AG08396 (cell line): ENCODE data around the gene TMEM45A.
A peak's percentile ranks its signal among the peaks of the same experiment; 100 is the strongest.
"Not testable (repeated sequence)": the region's sequence is repeated elsewhere in the genome, so short reads cannot be mapped to it uniquely, and the experiment has no call there.

Source experiments
- DNase-seq: peaks from one replicate; pipeline ENCODE4 v3.0.0; 2012; ENCODE audit warnings: low spot score, mixed read lengths

TMEM45A gene, protein sequence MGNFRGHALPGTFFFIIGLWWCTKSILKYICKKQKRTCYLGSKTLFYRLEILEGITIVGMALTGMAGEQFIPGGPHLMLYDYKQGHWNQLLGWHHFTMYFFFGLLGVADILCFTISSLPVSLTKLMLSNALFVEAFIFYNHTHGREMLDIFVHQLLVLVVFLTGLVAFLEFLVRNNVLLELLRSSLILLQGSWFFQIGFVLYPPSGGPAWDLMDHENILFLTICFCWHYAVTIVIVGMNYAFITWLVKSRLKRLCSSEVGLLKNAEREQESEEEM

DNA sequence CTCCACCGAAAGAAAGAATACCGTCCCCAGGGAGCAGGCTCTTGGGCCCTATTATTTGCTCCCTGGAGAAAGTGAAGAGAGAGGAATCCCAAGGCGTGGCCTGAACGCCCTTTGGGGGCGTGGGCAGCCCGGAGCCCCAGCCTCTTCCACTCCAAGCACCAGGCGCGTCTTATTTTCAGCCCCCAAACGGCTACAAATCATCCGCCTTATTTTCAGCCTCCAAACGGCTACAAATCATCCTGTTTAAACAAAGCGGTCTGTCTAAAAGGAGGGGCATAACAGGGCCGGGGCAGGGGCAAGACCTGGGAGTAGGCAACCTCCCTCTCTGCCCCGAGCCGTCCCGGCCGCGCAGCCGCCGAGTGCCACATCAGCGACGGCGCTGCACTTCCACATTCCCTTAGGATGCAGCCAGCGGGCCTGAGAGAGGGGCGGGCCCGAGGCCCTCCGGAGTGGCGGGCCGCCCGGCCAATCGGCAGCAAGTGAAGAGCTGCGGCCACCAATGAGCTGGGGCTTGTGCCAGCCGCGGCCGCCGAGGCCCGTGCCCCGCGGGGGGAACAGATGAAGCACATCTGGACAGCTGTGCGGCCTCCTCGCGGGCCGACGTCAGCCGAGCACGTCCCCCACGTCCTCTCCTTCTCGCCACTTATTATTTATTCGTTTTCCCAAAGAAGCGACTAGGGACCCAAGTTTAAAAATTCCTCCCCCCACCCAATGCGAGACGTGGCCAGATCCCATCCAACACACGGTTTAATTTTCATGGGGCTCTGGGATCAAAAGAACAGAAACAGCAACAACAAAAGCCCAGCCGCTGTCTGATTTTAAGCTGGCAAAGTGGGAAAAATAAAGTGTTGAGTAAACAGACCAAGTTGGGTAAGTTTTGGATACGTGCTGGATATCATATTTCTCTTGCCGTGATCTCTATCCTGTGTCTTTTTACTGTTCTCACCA is at the start of gene TMEM45A:
TMEM45A (plus strand) TSS at position 561 of the 948 bp plus-strand sequence. CDS start 62,593 bp downstream, outside the sequence.
- peak; percentile 99 for DNase-seq

DNA sequence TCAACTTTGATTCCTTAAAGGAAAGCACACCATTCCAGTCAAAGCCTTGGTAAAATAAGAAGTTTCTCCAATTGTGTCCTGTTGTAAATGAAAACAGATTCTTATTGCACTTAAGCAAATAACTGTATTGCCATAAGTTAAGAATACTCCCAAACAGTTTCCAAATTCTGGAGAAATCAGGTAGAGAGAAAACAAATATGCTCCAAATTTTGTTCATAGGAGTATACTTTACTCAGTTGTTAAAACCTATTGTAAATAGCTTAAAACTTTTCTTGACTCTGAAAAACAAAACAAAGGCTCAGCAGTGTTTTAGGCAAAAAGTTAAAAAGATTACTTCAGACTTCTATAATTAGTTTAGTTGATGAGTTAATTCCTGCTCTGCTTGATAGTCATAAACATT is 48.7 kb upstream of the TMEM45A start:
- no peak for DNase-seq

DNA sequence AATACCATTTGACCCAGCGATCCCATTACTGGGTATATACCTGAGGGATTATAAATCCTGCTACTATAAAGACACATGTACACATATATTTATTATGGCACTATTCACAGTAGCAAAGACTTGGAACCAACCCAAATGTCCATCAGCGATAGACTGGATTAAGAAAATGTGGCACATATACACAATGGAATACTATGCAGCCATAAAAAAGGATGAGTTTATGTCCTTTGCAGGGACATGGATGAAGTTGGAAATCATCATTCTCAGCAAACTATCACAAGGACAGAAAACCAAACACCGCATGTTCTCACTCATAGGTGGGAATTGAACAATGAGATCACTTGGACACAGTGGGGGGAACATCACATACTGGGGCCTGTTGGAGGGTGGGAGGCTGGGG is 45.4 kb upstream of the TMEM45A start:
- not testable (repeated sequence) for DNase-seq

DNA sequence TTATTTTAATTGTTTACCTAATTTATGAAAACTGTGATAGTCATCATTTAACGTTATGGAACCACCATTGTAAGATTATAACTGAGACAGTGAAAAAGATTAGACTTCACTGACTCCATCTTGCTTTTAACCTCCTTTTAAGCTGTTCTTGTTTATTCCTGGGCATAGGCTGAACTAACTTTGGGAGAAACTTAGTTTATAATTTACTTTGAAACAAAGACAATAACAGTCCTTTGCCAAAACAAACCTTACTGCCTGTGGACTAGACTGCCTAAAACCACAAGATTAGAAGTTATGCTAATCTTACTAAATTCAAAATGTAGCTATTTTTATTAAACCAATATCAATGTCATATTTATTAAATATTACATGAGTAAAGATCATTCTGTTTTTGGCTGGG is 44.3 kb upstream of the TMEM45A start:
- no peak for DNase-seq

DNA sequence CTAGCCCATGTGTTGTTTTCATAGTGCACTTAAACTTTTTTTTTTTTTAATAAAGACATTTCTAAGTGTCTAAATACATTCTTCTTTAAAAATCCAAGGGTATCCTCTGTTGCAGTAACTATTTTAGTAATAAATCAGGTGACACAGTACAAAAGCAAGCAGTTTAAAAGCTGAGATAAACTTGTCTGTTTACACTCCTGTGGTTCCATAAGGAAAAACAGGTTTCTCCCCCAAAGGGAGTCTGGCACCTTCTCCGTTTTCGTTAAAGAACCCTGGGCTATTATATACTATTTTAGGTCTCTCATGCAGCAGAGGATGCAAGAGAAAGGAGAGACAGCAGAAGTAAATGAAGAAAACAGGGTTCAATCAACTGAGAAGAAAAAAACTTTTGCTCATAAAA is 43.2 kb upstream of the TMEM45A start:
- no peak for DNase-seq

DNA sequence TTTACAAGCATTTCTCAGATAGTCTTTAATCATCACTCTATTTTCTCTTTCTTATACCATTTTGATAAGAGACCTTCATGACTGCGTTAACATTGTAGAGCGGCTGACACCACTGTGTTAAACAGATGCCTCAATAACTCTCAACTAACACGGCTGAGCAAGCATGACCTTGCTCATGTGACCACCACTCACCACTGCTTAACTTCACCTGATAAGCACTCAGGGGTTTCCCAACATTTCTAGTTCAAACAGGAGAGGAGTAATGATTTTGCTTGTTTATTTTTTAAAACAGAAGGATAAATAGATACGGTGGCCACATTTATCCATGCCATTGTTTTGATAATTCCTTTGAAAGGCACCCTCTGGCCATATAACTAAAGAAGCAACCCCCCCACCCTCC is 37.7 kb upstream of the TMEM45A start:
- no peak for DNase-seq

DNA sequence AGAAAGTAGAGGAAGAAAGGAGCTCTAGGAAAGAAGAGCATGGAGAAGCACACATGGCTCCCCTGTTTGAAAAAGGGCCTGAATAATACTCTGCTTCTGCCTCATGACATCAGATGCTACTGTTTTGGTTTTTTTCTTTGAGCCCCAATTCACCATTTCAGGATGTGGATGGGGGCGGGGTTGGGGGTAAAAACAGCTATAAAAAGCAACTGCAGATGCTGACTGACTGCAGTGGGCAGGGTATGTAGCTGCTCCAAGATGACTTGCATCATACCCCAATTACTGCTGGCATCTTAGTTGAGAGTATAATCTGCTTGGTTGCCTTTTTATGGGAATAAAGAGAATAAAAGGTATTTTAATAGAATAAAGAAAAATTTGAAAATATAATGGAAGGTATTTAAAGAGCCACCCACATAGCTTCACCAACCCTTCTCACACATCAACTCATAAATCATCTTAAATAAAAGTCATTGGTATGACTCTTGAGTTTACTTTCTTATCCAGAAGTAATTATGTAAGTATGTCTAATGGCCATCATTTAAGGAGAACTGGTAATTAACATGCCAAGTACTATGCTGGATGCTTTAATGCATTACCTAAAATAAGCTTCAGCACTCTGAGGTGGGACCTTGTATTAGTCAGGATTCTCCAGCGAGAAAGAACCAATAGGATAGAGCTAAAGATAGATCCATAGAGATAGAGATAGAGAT is 36.4 kb upstream of the TMEM45A start:
- no peak for DNase-seq

DNA sequence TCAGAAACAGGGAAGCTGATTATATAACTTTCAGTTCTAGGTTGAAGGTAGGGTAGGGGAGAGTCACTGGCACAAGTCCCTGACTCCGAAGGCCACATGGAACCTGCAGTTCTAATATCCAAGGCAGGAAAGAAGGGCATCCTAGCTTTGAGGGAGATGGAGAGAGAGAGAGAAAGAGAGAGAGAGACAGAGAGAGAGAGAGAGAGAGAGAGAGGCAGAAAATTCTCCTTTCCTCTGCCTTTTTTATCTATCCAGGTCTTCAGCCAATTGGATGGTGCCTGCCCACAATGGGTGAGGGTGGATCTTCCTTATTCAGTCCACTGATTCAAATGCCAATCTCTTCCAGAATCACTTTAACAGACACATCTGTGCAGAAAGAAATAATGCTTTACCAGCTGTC is 35.7 kb upstream of the TMEM45A start:
- DNase-seq = no peak

DNA sequence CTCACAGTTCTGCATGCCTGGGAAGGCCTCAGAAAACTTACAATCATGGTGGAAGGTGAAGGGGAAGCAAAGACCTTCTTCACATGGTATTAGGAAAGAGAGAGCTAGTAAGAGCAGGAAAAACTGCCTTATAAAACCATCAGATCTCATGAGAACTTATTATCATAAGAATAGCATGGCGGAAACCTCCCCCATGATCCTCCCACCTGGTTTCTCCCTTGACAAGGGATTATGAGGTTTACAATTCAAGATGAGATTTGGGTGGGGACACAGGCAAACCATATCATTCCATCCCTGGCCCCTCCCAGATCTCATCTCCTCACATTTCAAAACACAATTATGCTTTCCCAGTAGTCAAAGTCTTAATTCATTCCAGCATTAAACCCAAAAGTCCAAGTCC is 34.6 kb upstream of the TMEM45A start:
- no peak for DNase-seq

DNA sequence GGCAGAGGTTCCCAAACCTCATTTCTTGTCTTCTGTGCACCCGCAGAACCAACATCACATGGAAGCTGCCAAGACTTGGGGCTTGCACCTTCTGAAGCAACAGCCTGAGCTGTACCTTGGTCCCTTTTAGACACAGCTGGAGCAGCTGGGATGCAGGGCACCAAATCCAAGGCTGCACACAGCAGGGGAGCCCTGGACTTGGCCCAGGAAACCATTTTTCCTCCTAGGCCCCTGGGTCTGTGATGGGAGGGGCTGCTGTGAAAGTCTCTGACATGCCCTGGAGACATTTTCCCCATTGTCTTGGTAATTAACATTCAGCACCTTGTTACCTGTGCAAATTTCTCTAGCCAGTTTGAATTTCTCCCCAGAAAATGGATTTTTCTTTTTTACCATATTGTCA is 33.6 kb upstream of the TMEM45A start:
- no peak for DNase-seq

DNA sequence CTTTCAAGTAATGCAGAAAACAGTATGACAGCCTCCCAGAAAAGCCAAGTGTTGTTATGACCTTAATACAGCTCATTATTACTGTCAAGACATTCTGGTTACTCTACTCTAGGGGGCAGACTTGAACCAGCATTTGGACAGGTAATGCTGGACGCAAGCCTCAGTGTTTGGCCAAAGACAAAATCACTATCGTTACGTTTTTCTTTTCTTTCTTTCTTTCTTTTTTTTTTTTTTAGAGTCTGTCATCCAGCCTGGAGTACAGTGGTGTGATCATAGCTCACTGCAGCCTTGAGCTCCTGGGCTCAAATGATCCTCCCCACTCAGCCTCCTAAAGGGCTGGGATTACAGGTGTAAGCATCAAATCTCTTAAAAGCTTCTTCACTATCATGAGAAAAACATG is 29.4 kb upstream of the TMEM45A start:
- peak; percentile 70 for DNase-seq

DNA sequence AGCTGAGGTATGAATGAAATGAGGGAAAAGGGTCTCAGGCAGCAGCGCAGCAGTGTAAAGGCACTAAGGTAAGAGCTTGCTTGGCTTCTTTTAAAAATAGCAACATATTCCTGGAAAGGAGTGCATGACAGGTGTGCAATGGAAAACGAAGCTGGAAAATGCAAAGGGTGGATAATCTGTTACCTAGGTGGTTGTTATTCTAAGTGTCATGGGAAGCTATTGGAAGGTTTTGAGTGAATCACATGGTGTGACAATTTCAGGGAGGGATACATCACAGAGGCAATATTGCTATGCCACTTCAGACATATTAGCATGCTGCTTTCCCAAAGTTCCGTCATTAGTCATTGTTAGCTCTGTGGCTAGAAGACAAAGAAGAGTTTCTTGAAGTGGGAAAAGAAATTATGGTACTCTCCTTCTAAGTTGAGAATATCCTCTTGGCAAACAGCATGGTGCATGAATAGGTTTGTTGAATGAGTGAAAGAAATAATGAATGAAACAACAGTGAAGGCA is 28.7 kb upstream of the TMEM45A start:
- DNase-seq = no peak

DNA sequence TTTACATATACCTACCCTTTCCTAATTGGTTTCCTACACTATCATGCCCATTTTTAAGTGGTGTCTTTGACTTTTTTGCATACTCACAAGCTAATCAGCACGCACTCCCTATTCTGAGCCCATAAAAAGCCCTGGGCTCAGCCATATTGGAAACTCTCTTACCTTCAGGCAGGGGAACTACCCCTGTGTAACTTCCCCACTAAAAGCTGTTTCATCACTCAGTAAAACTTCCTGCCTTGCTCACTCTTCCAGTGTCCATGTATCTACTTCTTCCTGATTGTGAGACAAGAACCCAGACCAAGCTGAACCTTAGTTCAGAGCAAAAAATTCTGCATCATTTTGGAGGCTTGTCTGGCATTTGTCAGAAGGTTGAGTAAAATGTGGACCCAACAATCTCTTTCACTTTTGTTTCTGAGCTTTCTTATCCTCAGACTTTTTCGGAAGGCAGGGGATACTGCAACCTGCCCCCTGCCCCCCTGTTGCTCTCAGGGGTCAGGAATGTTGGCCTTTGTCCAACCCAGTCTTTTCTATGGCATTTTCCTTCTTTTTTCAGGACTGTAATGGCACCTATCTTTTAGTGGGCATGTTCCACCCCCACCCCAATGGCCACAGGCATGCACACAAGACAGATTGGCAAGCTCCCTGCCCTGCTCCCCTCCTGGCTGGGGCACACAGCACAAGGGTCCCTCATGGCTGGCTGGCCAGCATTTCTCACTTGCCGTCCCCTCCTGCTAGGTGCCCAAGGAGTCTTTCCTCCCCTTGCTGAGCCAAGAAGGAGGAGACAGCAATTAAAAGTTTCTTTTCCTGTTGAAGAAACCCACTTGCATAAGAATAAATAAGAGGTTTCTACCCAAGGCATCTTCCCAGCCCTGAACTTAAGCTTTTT is 26.3 kb upstream of the TMEM45A start:
- DNase-seq = no peak

DNA sequence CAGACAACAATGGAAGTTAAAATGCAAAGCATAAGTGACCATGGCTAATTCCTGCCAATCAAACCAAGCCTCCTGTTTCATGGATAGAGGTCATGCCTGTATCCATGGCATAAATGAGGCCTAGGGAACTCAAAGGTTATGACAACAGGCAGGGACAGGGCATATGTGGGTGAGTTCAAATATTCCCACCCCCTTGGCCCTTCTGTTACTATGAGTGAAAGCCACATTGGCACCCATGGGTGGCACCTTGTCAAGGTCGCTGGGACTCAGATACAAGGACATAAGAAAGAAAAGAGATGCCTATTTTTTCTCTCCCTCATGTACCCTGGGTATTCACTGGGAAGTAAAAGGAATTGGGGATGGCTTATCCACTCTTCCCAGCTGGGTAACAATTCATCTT is 25.3 kb upstream of the TMEM45A start:
- no peak for DNase-seq

DNA sequence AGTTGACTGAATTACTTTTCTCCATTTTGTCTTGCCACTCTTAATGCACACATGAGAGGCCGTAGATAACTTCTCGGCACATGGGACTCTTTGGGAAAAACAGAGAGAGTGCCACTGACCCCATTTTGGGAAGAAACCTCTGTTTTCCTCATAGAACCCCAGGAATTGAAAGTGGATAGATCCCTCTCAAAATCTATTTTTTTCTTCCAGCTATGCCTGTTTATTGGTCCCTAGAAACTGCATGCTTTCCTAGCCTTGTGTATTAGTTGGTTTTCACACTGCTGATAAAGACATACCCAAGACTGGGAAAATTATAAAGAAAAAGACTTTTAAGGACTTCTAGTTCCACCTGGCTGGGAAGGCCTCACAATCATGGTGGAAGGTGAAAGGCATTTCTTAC is 23.7 kb upstream of the TMEM45A start:
- DNase-seq = no peak

DNA sequence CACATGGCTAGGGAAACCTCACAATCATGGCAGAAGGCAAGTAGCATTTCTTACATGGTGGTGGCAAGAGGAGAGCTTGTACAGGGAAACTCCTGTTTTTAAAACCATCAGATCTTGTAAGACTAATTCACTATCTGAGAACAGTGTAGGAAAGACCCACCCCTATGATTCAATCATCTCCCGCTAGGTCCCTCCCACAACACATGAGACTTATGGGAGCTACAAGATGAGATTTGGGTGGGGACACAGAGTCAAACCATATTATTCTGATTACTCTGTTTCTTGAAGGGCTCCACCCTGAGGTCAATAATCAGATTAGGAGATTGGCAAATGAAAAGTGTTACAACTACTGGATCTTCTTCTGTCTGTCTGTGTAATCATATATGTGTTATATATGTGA is 21.5 kb upstream of the TMEM45A start:
- no peak for DNase-seq

DNA sequence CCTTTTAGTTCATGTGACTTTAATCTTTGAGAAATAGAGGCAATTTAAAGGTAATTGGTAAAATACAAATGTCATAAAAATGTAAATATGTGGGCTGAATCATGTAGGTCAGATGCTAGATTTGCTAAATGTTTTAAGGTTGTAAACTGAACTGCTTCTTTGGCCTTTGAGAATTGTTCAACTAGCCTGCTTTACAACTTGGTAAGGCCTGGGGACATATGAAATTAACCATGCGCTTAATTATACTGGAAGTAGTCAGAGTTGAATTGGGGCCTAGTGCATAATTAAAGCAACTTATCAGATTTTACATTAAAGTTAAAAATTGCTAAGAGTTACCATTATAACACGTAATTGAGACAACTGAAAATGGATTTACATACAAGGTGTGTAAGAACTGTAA is 21.0 kb upstream of the TMEM45A start:
- no peak for DNase-seq

DNA sequence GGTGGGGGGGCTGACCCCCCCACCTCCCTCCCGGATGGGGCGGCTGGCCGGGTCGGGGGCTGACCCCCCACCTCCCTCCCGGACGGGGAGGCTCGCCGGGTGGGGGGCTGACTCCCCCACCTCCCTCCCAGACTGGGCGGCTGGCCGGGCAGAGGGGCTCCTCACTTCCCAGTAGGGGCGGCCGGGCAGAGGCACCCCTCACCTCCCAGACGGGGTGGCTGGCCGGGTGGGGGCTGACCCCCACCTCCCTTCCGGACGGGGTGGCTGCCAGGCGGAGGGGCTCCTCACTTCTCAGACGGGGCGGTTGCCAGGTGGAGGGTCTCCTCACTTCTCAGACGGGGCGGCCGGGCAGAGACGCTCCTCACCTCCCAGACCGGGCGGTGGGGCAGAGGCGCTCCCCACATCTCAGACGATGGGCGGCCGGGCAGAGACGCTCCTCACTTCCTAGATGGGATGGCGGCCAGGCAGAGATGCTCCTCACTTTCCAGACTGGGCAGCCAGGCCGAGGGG is 14.5 kb upstream of the TMEM45A start:
- DNase-seq = not testable (repeated sequence)

DNA sequence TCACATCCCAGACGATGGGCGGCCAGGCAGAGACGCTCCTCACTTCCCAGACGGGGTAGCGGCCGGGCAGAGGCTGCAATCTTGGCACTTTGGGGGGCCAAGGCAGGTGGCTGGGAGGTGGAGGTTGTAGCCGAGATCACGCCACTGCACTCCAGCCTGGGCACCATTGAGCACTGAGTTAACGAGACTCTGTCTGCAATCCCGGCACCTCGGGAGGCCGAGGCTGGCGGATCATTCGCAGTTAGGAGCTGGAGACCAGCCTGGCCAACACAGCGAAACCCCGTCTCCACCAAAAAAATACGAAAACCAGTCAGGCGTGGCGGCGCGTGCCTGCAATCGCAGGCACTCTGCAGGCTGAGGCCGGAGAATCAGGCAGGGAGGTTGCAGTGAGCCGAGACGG is 13.9 kb upstream of the TMEM45A start:
- DNase-seq = not testable (repeated sequence)

DNA sequence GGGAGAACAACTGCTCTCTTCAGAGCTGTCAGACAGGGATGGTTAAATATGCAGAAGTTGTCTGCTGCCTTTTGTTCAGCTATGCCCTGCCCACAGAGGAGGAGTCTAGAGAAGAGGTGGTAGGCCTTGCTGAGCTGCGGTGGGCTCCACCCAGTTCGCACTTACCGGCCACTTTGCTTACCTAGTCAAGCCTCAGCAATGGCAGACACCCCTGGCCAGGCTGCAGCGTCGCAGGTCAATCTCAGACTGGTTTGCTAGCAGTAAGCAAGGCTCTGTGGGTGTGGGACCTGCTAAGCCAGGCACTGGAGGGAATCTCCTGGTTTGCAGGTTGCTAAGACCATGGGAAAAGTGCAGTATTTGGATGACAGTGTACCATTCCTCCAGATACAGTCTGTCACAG is 12.3 kb upstream of the TMEM45A start:
- no peak for DNase-seq

DNA sequence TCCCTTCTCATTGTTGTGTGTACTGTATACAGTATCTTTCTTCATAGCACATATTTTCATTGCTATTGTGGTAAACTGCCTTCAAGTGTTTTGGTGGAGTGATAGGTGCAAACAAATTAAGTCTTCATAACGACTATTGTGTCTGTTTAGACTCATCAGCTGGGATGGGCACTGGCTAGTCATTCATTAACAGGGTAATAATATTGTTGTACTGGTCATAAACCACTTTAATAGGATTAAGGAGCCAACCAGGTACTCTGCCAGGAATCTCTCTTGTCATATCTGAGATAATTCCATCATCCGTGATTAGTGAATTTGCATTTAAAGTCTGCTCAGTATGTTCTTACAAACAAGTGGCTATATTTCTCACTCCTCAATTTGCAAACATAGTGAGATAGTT is 10.2 kb upstream of the TMEM45A start:
- DNase-seq = no peak
